ENCODE measurements around the gene IFIT2.
"Not testable (repeated sequence)": the region's sequence is repeated elsewhere in the genome, so short reads cannot be mapped to it uniquely, and the experiment has no call there.

IFIT2 gene

DNA sequence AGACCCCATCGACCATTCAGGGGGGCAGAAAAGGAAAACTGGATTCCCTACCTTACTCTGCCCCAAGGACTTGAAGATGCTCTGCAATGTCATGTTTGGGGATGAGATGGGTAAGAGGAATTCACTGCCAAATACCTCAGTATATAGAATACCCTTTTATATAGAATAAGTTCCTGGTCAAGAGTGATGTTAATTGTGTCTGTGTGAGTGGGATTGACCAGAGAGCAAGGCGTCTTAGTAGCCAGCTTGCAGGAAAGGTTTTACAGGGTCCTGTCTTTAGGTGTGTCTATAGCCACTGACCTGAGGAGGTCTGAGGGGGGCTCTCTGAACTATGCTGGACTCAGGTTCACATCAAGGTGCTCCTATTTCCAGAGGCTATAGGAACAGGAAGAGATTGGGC, 27.3 kb downstream of the IFIT2 start:
- DNase-seq = no peak

DNA sequence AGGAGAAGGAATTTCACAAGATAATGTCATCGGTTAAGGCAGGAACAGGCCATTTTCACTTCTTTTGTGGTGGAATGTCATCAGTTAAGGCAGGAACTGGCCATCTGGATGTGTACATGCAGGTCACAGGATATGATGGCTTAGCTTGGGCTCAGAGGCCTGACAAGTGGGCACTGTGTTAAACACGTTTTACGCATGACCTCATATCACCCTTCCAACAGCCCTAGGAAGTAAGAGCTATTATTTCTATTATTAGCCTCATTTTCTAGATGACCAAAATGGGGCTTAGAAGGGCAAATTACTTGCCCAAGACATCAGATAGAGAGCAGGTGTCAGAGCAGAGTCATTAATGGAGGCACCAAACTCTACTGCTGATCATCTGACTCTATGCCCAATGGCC, 28.2 kb downstream of the IFIT2 start:
- H3K27ac ChIP-seq; H3K4me3 ChIP-seq (ENCODE audit: low read depth, low read length); DNase-seq; H3K36me3 ChIP-seq (replicated peaks); H3K27me3 ChIP-seq (replicated peaks); in situ Hi-C loops (cut with HindIII; ENCODE audit: low pct_ligation_motif_present, low sequenced_read_pairs): not testable (repeated sequence)

More for the DNA sequence above, 27.3 kb downstream of the IFIT2 start:
- Histone ChIP-seq H3K4me3 (ENCODE audit: low read depth, low read length) (no peak overlapping the region), H3K36me3 (replicated peaks) (no peaks in the 10 kb centered on the region), H3K27me3 (replicated peaks) (no peaks in the 10 kb centered on the region), H3K27ac (no peak overlapping the region)
- in situ Hi-C loops (cut with HindIII; ENCODE audit: low pct_ligation_motif_present, low sequenced_read_pairs) = no loop called here
- TF ChIP-seq, protein P1, sequence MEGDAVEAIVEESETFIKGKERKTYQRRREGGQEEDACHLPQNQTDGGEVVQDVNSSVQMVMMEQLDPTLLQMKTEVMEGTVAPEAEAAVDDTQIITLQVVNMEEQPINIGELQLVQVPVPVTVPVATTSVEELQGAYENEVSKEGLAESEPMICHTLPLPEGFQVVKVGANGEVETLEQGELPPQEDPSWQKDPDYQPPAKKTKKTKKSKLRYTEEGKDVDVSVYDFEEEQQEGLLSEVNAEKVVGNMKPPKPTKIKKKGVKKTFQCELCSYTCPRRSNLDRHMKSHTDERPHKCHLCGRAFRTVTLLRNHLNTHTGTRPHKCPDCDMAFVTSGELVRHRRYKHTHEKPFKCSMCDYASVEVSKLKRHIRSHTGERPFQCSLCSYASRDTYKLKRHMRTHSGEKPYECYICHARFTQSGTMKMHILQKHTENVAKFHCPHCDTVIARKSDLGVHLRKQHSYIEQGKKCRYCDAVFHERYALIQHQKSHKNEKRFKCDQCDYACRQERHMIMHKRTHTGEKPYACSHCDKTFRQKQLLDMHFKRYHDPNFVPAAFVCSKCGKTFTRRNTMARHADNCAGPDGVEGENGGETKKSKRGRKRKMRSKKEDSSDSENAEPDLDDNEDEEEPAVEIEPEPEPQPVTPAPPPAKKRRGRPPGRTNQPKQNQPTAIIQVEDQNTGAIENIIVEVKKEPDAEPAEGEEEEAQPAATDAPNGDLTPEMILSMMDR (IDR thresholded peaks at IDR 0.05; ENCODE audit: low read depth, low read length, missing control alignments) = no peak

DNA sequence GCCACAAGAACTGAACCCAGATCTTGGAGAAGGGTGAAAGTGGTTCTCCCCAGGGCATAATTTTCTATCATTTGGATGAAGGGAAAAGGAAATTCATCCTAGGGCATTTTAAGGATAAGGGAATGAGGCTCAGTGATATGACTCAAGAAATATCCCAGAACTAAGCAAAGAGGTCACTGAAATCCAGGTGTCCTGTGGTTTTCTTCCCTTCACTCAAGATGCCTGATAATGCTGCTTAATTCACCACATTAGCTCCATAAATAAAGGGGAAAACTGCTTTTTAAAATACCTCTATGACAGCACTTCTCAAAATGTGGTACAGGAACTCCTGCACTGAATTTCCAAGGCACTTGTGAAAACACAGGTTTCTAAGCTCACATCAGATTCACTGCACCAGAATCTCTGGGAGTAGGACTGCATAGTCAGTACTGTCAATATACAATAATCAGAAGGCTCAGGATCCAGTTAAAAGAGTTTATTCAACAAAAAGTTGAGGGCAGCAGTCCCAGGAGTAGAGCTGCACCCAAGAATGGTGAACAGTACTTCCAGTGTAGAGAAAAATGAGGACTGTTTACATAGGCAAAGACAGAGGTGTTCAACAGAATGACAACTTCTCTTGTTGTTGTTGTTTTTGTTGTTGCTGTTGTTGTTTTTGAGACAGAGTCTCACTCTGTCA, 28.8 kb downstream of the IFIT2 start:
- in situ Hi-C loops (cut with HindIII; ENCODE audit: low pct_ligation_motif_present, low sequenced_read_pairs) = no loop called here
- TF ChIP-seq, protein P1 (IDR thresholded peaks at IDR 0.05; ENCODE audit: low read depth, low read length, missing control alignments) = no peak
- no peak overlapping the region for H3K27ac ChIP-seq

DNA sequence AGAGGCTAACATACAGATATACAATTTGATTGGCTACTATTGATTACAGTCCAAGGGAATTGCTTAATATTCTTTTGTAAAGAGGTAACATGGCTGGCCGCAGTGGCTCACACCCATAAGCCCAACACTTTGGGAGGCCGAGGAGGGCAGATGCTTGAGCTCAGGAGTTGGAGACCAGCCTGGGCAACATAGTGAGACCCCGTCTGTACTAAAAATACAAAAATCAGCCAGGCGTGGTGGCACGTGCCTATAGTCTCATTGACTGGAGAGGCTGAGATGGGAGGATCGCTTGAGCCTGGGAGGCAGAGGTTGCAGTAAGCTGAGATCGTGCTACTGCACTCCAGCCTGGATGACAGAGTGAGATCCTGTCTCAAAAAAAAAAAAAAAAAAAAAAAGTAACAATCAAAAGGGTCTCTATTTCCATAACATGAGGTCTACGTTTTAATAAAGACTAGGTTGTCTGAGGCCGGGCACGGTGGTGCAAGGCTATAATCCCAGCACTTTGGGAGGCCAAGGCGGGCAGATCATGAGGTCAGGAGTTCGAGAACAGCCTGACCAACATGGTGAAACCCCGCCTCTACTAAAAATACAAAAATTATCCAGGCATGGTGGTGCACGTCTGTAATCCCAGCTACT, 29.8 kb downstream of the IFIT2 start:
- H3K27ac ChIP-seq = peak overlapping the region; percentile 61
- H3K27me3 ChIP-seq (replicated peaks); in situ Hi-C loops (cut with HindIII; ENCODE audit: low pct_ligation_motif_present, low sequenced_read_pairs); H3K36me3 ChIP-seq (replicated peaks); DNase-seq; H3K4me3 ChIP-seq (ENCODE audit: low read depth, low read length): not testable (repeated sequence)

More for the DNA sequence above, 28.8 kb downstream of the IFIT2 start:
- Histone ChIP-seq H3K4me3 (ENCODE audit: low read depth, low read length) (no peak overlapping the region), H3K36me3 (replicated peaks) (no peaks in the 10 kb centered on the region), H3K27me3 (replicated peaks) (no peaks in the 10 kb centered on the region)
- no peak for DNase-seq

DNA sequence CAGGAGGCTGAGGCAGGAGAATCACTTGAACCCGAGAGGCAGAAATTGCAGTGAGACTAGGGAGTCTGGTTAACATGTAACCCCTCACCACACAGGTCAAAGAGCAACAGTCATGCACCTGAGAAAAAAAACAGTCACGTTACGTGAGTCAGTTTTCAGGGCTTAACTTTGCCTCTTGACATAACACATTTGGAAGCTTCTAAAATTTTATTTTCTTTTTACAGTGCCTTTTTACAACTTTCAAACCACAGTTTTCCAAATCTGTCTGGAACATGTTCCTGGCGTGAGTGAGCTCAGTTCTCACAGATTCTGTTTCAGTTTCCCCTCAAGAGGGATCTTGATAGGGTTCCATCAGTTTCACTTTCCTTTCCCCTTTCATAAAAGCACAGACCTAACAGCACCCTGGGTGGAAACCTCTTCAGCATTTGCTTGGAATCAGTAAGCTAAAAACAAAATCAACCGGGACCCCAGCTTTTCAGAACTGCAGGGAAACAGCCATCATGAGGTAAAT, 30.3 kb downstream of the IFIT2 start:
- Histone ChIP-seq H3K27me3 (replicated peaks) (no peaks in the 10 kb centered on the region), H3K4me3 (ENCODE audit: low read depth, low read length) (peak overlapping the region; percentile 39), H3K36me3 (replicated peaks) (no peaks in the 10 kb centered on the region), H3K27ac (peak overlapping the region; percentile 61)
- TF ChIP-seq, protein P1 (IDR thresholded peaks at IDR 0.05; ENCODE audit: low read depth, low read length, missing control alignments) = no peak
- peak; percentile 63 for DNase-seq
- in situ Hi-C loops (cut with HindIII; ENCODE audit: low pct_ligation_motif_present, low sequenced_read_pairs) = no loop called here

DNA sequence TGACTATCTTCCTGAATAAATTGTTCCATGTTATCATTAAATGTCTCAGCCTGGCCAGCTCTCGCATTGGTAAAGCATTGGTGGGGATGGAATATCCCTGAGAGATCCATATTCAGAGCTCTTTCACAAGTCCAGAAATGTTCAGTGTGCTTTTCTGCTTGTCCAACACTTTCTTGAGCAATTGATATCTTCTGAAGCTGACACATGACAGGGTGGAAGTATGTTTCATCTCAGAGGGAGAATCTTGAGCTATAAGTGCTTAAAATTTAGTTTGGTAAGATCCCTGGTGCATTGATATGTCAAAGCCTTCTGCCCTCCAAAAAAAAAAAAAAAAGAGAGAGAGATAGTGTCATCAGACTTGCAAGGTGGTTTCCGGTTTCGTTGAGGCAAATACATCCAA, 33.4 kb downstream of the IFIT2 start:
- TF ChIP-seq, protein P1 (IDR thresholded peaks at IDR 0.05; ENCODE audit: low read depth, low read length, missing control alignments) = no peak
- no peak for DNase-seq
- no peak overlapping the region for H3K27ac ChIP-seq
- peaks cover 3% of the 10 kb centered on the region for H3K36me3 ChIP-seq (replicated peaks)
- H3K27me3 ChIP-seq (replicated peaks) = no peaks in the 10 kb centered on the region
- in situ Hi-C loops (cut with HindIII; ENCODE audit: low pct_ligation_motif_present, low sequenced_read_pairs) = no loop called here
- no peak overlapping the region for H3K4me3 ChIP-seq (ENCODE audit: low read depth, low read length)

All from brain microvascular endothelial cell (primary cell).